ENCODE results near the gene RASA1. TPM values are rescaled to one million over a fixed set of nuclear protein-coding genes. Genes with fewer than 3 reads are reported as not detected.

Gene RASA1
- total and polyA plus RNA-seq, 9 of the 15 experiments (the other 6 are each of a cell fraction or from before 2014, with no cell fraction given) = 3.2 to 17.3 (median 9.2) TPM

DNA sequence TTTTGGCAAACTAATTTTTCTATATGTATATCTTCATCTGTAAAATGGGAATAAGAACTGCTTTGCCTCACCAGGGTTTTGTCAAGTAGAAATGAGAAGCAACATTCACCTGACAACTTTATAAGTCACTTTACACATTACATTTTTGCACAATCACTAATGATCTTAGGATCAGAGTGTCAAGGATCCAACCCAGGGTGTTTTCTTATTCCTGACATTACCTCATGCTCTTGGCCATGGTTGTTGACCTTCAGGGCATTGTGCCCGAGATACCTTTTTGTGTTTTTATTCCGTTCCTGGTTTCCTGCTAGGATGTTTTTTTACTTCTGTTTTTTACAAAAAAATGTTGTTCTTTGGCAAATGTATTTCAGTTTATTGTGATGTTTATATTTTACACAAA is 22.2 kb upstream of the RASA1 start:
- ChIA-PET POLR2A (no interaction called here), CTCF (ENCODE audit: low intra/inter-chr PET ratio) (no interaction called here)
- in situ Hi-C loops (cut with MboI) (no loop called here), intact Hi-C loops (cut with micrococcal nuclease) (no loop called here)
- H3K9ac ChIP-seq (ENCODE audit: insufficient read depth in 1 of 2, low read depth in 2 of 2, low read length in 2 of 2) = no peak overlapping the region
- no peak overlapping the region for H2AFZ ChIP-seq (ENCODE audit: low read depth, low read length)
- FAIRE-seq (no peak), DNase-seq (ENCODE audit: extremely low read depth in 1 of 4, low spot score in 3 of 4) (no peak), ATAC-seq (no peak)
- no peak overlapping the region for H3K4me2 ChIP-seq (ENCODE audit: insufficient read depth, low read length)
- H3K79me2 ChIP-seq (ENCODE audit: control insufficient read depth, insufficient read depth, low read length) = no peaks in the 10 kb centered on the region
- no peaks in the 10 kb centered on the region for H3K9me3 ChIP-seq (replicated peaks; ENCODE audit: control insufficient read depth, insufficient read depth, low read depth, low read length)
- BruUV-seq (replicated peaks) = no TSS peak
- H3K4me3 ChIP-seq = no peak overlapping the region
- TF ChIP-seq LCOR (CRISPR knock-in tag; IDR thresholded peaks at IDR 0.05) (no peak), GATAD2A (IDR thresholded peaks at IDR 0.05) (no peak), CHD1 (IDR thresholded peaks at IDR 0.05; ENCODE audit: low read length) (no peak), MECOM (CRISPR knock-in tag; IDR thresholded peaks at IDR 0.05) (no peak)
- TF ChIP-seq, protein P1, sequence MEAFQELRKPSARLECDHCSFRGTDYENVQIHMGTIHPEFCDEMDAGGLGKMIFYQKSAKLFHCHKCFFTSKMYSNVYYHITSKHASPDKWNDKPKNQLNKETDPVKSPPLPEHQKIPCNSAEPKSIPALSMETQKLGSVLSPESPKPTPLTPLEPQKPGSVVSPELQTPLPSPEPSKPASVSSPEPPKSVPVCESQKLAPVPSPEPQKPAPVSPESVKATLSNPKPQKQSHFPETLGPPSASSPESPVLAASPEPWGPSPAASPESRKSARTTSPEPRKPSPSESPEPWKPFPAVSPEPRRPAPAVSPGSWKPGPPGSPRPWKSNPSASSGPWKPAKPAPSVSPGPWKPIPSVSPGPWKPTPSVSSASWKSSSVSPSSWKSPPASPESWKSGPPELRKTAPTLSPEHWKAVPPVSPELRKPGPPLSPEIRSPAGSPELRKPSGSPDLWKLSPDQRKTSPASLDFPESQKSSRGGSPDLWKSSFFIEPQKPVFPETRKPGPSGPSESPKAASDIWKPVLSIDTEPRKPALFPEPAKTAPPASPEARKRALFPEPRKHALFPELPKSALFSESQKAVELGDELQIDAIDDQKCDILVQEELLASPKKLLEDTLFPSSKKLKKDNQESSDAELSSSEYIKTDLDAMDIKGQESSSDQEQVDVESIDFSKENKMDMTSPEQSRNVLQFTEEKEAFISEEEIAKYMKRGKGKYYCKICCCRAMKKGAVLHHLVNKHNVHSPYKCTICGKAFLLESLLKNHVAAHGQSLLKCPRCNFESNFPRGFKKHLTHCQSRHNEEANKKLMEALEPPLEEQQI (IDR thresholded peaks at IDR 0.05) = no peak
- TF ChIP-seq, protein P2, sequence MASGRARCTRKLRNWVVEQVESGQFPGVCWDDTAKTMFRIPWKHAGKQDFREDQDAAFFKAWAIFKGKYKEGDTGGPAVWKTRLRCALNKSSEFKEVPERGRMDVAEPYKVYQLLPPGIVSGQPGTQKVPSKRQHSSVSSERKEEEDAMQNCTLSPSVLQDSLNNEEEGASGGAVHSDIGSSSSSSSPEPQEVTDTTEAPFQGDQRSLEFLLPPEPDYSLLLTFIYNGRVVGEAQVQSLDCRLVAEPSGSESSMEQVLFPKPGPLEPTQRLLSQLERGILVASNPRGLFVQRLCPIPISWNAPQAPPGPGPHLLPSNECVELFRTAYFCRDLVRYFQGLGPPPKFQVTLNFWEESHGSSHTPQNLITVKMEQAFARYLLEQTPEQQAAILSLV (tag; IDR thresholded peaks at IDR 0.05) = no peak
- TF ChIP-seq, protein P3, sequence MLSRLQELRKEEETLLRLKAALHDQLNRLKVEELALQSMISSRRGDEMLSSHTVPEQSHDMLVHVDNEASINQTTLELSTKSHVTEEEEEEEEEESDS (CRISPR knock-in tag; IDR thresholded peaks at IDR 0.05) = no peak
- H4K20me1 ChIP-seq (replicated peaks; ENCODE audit: control insufficient read depth, insufficient read depth, low read length) = no peaks in the 10 kb centered on the region
- H3K4me1 ChIP-seq (replicated peaks in 1 of 2; ENCODE audit: control insufficient read depth in 2 of 2, insufficient read depth in 2 of 2, low read length in 2 of 2) = no peaks in the 10 kb centered on the region
- 20% methylated on average over 2 of the region's 2 CpGs for WGBS (ENCODE audit: insufficient coverage, low coverage, missing lambda C conversion rate)
- no peaks in the 10 kb centered on the region for H3K36me3 ChIP-seq (ENCODE audit: control insufficient read depth, insufficient read depth, low read length)
- H3K27me3 ChIP-seq (ENCODE audit: control insufficient read depth in 2 of 2, insufficient read depth in 2 of 2, low read length in 2 of 2) = no peaks in the 10 kb centered on the region
- no peaks in the 10 kb centered on the region for H3K9me1 ChIP-seq (ENCODE audit: control insufficient read depth, insufficient read depth, low read length)
- no peak overlapping the region for H3K27ac ChIP-seq (ENCODE audit: extremely low read depth, low read depth, low read length)

All from K562 (cell line).